Measurements from ENCODE around the gene SOSTDC1.

The SOSTDC1 gene, protein sequence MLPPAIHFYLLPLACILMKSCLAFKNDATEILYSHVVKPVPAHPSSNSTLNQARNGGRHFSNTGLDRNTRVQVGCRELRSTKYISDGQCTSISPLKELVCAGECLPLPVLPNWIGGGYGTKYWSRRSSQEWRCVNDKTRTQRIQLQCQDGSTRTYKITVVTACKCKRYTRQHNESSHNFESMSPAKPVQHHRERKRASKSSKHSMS

GRCh38 chr7:16465469-16466361 is at the start of gene SOSTDC1:
Gene SOSTDC1, minus strand, starts transcription at chr7:16465738. Its CDS starts 70 bp downstream, at chr7:16465668.
- Histone ChIP-seq H3K36me3 (no peaks in the 10 kb centered on the region), H3K9me3 (no peaks in the 10 kb centered on the region), H3K27me3 (no peaks in the 10 kb centered on the region), H3K4me3 (peak within 1 kb of the TSS in 1 of 2 donors; percentile 30), H3K27ac (no peak within 1 kb of the TSS), H3K4me1 (peaks cover 0 to 8% (median 3%) of the 10 kb centered on the region in 4 donors)
- no peak for DNase-seq
- intact Hi-C loops (cut with DNase I; ENCODE audit: low total_unique reads), result no loop called here
- TF ChIP-seq, protein P1, sequence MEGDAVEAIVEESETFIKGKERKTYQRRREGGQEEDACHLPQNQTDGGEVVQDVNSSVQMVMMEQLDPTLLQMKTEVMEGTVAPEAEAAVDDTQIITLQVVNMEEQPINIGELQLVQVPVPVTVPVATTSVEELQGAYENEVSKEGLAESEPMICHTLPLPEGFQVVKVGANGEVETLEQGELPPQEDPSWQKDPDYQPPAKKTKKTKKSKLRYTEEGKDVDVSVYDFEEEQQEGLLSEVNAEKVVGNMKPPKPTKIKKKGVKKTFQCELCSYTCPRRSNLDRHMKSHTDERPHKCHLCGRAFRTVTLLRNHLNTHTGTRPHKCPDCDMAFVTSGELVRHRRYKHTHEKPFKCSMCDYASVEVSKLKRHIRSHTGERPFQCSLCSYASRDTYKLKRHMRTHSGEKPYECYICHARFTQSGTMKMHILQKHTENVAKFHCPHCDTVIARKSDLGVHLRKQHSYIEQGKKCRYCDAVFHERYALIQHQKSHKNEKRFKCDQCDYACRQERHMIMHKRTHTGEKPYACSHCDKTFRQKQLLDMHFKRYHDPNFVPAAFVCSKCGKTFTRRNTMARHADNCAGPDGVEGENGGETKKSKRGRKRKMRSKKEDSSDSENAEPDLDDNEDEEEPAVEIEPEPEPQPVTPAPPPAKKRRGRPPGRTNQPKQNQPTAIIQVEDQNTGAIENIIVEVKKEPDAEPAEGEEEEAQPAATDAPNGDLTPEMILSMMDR (IDR thresholded peaks at IDR 0.05), result no peak

- no peaks in the 10 kb centered on the region for H3K4me1 ChIP-seq
- intact Hi-C loops (cut with DNase I; ENCODE audit: low total_unique reads), result no loop called here
- H3K4me3 ChIP-seq, result no peak overlapping the region
- no peaks in the 10 kb centered on the region for H3K9me3 ChIP-seq
- TF ChIP-seq, protein P1 (IDR thresholded peaks at IDR 0.05), result no peak
- no peaks in the 10 kb centered on the region for H3K27me3 ChIP-seq
- no peak overlapping the region for H3K27ac ChIP-seq
- no peak for DNase-seq
- no peaks in the 10 kb centered on the region for H3K36me3 ChIP-seq
These were observed 49.2 kb upstream of the SOSTDC1 start for GRCh38 chr7:16514729-16515128.

DNA sequence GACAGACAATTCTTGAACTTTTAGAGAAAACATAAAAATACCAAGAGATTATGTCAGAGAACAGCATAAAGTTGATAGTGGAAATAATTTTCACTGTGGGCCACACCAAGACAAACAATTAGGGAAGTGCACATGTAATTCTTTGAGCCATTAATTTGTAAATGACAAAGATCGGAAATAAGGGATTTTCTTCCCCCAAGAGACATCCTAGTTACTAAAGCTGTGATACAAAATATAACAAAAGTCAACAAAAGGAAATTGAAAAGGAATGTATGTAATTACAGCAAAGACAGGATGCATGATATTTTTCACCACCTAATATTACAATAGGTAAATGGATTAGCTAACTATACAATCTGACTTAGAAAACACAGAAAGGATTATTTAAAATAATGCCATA is 48.7 kb upstream of the SOSTDC1 start:
- Histone ChIP-seq H3K27me3 (no peaks in the 10 kb centered on the region), H3K4me1 (no peaks in the 10 kb centered on the region), H3K4me3 (no peak overlapping the region), H3K36me3 (no peaks in the 10 kb centered on the region), H3K27ac (no peak overlapping the region), H3K9me3 (no peaks in the 10 kb centered on the region)
- intact Hi-C loops (cut with DNase I; ENCODE audit: low total_unique reads), result no loop called here
- no peak for DNase-seq
- TF ChIP-seq, protein P1 (IDR thresholded peaks at IDR 0.05), result no peak

DNA sequence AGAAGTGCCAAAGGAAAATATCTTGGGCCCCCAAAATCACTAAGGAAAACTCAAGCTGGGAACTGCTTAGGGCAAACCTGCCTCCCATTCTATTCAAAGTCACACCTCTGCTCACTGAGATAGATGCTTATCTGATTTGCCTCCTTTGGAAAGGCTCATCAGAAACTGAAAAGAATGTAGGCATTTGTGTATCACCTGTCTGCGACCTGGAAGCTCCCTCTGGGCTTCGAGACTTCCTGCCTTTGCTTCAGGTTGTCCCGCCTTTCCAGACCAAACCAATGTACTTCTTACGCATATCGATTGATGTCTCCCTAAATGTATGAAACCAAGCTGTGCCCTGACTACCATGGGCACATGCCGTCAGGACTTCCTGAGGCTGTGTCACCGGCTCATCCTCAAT is 46.6 kb upstream of the SOSTDC1 start:
- Histone ChIP-seq H3K9me3 (no peaks in the 10 kb centered on the region), H3K4me3 (no peak overlapping the region), H3K27me3 (no peaks in the 10 kb centered on the region), H3K36me3 (no peaks in the 10 kb centered on the region), H3K27ac (no peak overlapping the region), H3K4me1 (no peaks in the 10 kb centered on the region)
- intact Hi-C loops (cut with DNase I; ENCODE audit: low total_unique reads), result no loop called here
- DNase-seq, result no peak
- TF ChIP-seq, protein P1 (IDR thresholded peaks at IDR 0.05), result no peak

- H3K4me1 ChIP-seq, result no peaks in the 10 kb centered on the region
- no peak overlapping the region for H3K4me3 ChIP-seq
- intact Hi-C loops (cut with DNase I; ENCODE audit: low total_unique reads), result no loop called here
- no peak overlapping the region for H3K27ac ChIP-seq
- H3K36me3 ChIP-seq, result no peaks in the 10 kb centered on the region
- DNase-seq, result no peak
- no peaks in the 10 kb centered on the region for H3K9me3 ChIP-seq
- TF ChIP-seq, protein P1 (IDR thresholded peaks at IDR 0.05), result no peak
- H3K27me3 ChIP-seq, result no peaks in the 10 kb centered on the region
These were observed 45.8 kb upstream of the SOSTDC1 start for GRCh38 chr7:16511314-16511713.
